ENCODE measurements around the gene KLK10.

DNA sequence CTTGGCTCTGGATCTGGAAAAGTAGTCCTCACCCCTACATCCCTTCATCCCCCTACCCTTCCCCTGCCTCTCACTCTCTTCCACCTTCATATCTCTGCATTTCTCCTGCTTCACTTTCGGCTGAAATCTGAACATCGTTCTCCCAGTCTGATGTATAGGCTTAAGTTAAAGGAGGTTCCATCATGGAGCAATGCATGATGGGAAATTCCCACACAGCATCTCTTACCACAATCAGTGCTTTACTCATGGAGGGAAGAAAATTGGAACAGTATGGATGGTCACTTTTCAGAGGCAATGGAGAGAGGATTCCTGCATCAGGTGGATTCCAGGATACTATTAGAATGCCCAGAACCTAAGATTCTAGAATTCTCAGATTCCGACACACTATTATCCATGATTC lies 12.0 kb downstream of the KLK10 start:
- TF ChIP-seq, protein P1, sequence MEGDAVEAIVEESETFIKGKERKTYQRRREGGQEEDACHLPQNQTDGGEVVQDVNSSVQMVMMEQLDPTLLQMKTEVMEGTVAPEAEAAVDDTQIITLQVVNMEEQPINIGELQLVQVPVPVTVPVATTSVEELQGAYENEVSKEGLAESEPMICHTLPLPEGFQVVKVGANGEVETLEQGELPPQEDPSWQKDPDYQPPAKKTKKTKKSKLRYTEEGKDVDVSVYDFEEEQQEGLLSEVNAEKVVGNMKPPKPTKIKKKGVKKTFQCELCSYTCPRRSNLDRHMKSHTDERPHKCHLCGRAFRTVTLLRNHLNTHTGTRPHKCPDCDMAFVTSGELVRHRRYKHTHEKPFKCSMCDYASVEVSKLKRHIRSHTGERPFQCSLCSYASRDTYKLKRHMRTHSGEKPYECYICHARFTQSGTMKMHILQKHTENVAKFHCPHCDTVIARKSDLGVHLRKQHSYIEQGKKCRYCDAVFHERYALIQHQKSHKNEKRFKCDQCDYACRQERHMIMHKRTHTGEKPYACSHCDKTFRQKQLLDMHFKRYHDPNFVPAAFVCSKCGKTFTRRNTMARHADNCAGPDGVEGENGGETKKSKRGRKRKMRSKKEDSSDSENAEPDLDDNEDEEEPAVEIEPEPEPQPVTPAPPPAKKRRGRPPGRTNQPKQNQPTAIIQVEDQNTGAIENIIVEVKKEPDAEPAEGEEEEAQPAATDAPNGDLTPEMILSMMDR (IDR thresholded peaks at IDR 0.05 in 4 of 5, conservative IDR thresholded peaks at IDR 0.05 in 1 of 5): no peak
- TF ChIP-seq POLR2A (IDR thresholded peaks at IDR 0.05): no peak
